HepG2 (cell line): ENCODE measurements around the gene RNU1-1. TPM values are rescaled to one million over a fixed set of nuclear protein-coding genes. Genes with fewer than 3 reads are reported as not detected.

Experiments used
- MYC ChIP-seq: sonication (generic); formaldehyde crosslinking; IDR thresholded peaks from 2 replicates; pipeline ENCODE4 v1.9.0; 2021; ENCODE audit warnings: missing genetic modification reagents, borderline replicate concordance
- NR3C1 ChIP-seq: sonication (generic); formaldehyde crosslinking; IDR thresholded peaks from 2 replicates; pipeline ENCODE4 v1.4.0; 2020; ENCODE audit warnings: missing genetic modification reagents
- PHF21A ChIP-seq: sonication (generic); formaldehyde crosslinking; IDR thresholded peaks from 2 replicates; pipeline ENCODE4 v1.5.0; 2020; ENCODE audit warnings: mild to moderate bottlenecking, missing genetic modification reagents
- RCOR2 ChIP-seq: IDR thresholded peaks from 2 replicates; pipeline ENCODE4 v1.6.1; 2016; ENCODE audit warnings: missing biosample characterization, missing genetic modification reagents
- TARDBP ChIP-seq: sonication (generic); formaldehyde crosslinking; IDR thresholded peaks from 2 replicates; pipeline ENCODE4 v1.8.0; 2022; ENCODE audit warnings: mild to moderate bottlenecking, missing genetic modification reagents
- ZNF256 ChIP-seq: sonication (generic); formaldehyde crosslinking; conservative IDR thresholded peaks from 2 replicates; pipeline ENCODE4 v1.4.0; 2020; ENCODE audit warnings: missing genetic modification reagents
- ZNF34 ChIP-seq: sonication (generic); formaldehyde crosslinking; IDR thresholded peaks from 2 replicates; pipeline ENCODE4 v1.4.0; 2020; ENCODE audit warnings: mild to moderate bottlenecking, missing genetic modification reagents, borderline replicate concordance
- ZNF343 ChIP-seq: sonication (generic); formaldehyde crosslinking; IDR thresholded peaks from 2 replicates; pipeline ENCODE4 v1.4.0; 2020; ENCODE audit warnings: mild to moderate bottlenecking, missing genetic modification reagents
- ZNF431 ChIP-seq: sonication (generic); formaldehyde crosslinking; IDR thresholded peaks from 2 replicates; pipeline ENCODE4 v1.9.0; 2022; ENCODE audit warnings: missing genetic modification reagents, low read depth, mild to moderate bottlenecking, borderline replicate concordance
- ZNF451 ChIP-seq: sonication (generic); formaldehyde crosslinking; IDR thresholded peaks from 2 replicates; pipeline ENCODE4 v1.5.0; 2020; ENCODE audit warnings: mild to moderate bottlenecking, missing genetic modification reagents
- ZNF558 ChIP-seq: sonication (generic); formaldehyde crosslinking; IDR thresholded peaks from 2 replicates; pipeline ENCODE4 v1.9.0; 2022; ENCODE audit warnings: mild to moderate bottlenecking, missing genetic modification reagents, borderline replicate concordance
- ZNF614 ChIP-seq: IDR thresholded peaks from 2 replicates; pipeline ENCODE4 v1.6.1; 2018; ENCODE audit warnings: missing biosample characterization, missing genetic modification reagents, inconsistent platforms, borderline replicate concordance
- ZNF768 ChIP-seq: sonication (generic); formaldehyde crosslinking; IDR thresholded peaks from 2 replicates; pipeline ENCODE4 v1.4.0; 2020; ENCODE audit warnings: missing genetic modification reagents
- polyA plus RNA-seq, 8 experiments: library from polyadenylated mRNA; depleted of rRNA in 3 of 8; stranded (reverse) in 7 of 8; unstranded in 1 of 8; fragments of >200 nt; fragmentation: Illumina TruSeq in 4 of 8; extraction: Trizol in 4 of 8; gene quantifications; 2 replicates each; pipeline versions ENCODE4 v1.2.1 to v1.2.3, GENCODE V29; 2011 to 2016; ENCODE audit warnings: low read depth in 4 of 8, missing spikeins in 1 of 8, mixed read lengths in 1 of 8; ENCODE audit not compliant: insufficient read depth in 1 of 8
- total RNA-seq, 5 experiments: library from RNA; depleted of rRNA; stranded (reverse); fragments of >200 nt; fragmentation: Illumina TruSeq; extraction: Trizol; gene quantifications; 2 replicates each; pipeline ENCODE4 v1.2.3, GENCODE V29; 2016; ENCODE audit warnings: low read depth in 1 of 5
- TF ChIP-seq, protein P1 (sequence below), 2 experiments: fragments of 450-650 bp in 1 of 2; sonication (generic) in 1 of 2; formaldehyde crosslinking; IDR thresholded peaks; 2 replicates each; pipeline versions ENCODE4 v1.5.0 to v1.8.0; 2020 to 2022; ENCODE audit warnings: mild to moderate bottlenecking in 1 of 2, missing genetic modification reagents in 1 of 2
- TF ChIP-seq, protein P2 (sequence below): sonication (generic); formaldehyde crosslinking; IDR thresholded peaks from 2 replicates; pipeline ENCODE4 v1.4.0; 2020; ENCODE audit warnings: missing genetic modification reagents, borderline replicate concordance
- TF ChIP-seq, protein P3 (sequence below): sonication (generic); formaldehyde crosslinking; IDR thresholded peaks from 2 replicates; pipeline ENCODE4 v1.4.0; 2020; ENCODE audit warnings: missing genetic modification reagents
- TF ChIP-seq, protein P4 (sequence below): sonication (generic); formaldehyde crosslinking; IDR thresholded peaks from 2 replicates; pipeline ENCODE4 v1.4.0; 2020; ENCODE audit warnings: missing genetic modification reagents

RNU1-1 gene
- total and polyA plus RNA-seq, 2 of the 13 experiments (the other 11 are each of a cell fraction or from before 2014, with no cell fraction given), result under 0.01 to 11,018 TPM

DNA sequence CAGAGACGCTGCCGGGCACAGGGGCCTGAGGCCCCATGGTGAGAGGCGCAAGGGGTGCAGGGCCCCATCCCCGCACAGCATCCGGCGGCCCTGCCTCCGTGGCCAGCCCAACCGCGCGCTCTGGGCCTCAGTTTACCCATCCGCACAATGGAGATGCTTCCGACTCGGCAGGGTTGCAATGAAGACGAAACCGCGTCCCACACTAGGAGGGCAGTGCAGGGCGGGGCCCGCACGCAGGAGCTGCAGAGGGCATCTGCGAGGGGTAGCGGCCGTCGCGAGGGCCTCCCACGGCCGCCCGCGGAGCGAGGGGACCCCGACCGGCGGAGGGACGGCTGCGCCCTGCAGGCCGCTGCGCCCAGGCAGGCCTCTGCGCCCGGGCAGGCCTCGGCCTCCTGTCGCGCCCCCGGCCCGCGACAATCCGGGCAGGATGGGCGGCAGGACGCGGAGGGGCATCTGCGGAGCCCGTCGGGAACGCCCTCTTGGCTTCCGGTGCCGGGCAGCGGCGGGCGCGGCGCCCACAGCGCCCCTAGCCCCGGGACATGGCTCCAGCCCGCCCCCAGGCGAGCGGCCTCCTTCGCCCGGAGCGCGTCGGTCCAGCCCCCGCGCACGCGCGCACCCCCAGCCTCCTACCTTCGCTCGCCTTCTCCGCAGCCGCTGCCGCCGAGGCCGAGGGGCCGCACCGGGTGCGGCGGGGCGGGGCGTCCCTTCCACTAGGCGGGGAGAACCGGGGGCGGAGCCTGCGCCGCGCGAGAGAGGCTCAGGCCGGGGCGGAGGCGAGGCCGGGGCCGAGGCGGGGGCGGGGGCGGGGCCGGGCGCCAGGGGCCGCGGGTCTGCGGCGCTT is 15.3 kb downstream of the RNU1-1 start (continued):
- TF ChIP-seq, protein P1, sequence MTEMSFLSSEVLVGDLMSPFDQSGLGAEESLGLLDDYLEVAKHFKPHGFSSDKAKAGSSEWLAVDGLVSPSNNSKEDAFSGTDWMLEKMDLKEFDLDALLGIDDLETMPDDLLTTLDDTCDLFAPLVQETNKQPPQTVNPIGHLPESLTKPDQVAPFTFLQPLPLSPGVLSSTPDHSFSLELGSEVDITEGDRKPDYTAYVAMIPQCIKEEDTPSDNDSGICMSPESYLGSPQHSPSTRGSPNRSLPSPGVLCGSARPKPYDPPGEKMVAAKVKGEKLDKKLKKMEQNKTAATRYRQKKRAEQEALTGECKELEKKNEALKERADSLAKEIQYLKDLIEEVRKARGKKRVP (CRISPR knock-in tag; IDR thresholded peaks at IDR 0.05), result 0 out of 4 replicates have a peak, but pooled peaks of 1 of the 2 experiments have one; percentile 45
- TF ChIP-seq TARDBP (CRISPR knock-in tag) (no peak), MYC (CRISPR knock-in tag) (0 out of 2 replicates have a peak, but pooled peaks have one; percentile 8), ZNF431 (CRISPR knock-in tag) (peak; percentile 93), ZNF768 (CRISPR knock-in tag) (0 out of 2 replicates have a peak, but pooled peaks have one; percentile 13), RCOR2 (no peak; the same call in 1 of the 2 replicates), ZNF256 (no peak), ZNF558 (CRISPR knock-in tag) (peak; percentile 88; the same call in 1 of the 2 replicates), NR3C1 (CRISPR knock-in tag) (no peak), ZNF451 (CRISPR knock-in tag) (peak; percentile 65; the same call in 1 of the 2 replicates), PHF21A (peak; percentile 45; the same call in 1 of the 2 replicates), ZNF614 (CRISPR knock-in tag) (peak; percentile 4; the same call in 1 of the 2 replicates), ZNF34 (CRISPR knock-in tag) (peak; percentile 64; the same call in 1 of the 2 replicates), ZNF343 (no peak)
- TF ChIP-seq, protein P2, sequence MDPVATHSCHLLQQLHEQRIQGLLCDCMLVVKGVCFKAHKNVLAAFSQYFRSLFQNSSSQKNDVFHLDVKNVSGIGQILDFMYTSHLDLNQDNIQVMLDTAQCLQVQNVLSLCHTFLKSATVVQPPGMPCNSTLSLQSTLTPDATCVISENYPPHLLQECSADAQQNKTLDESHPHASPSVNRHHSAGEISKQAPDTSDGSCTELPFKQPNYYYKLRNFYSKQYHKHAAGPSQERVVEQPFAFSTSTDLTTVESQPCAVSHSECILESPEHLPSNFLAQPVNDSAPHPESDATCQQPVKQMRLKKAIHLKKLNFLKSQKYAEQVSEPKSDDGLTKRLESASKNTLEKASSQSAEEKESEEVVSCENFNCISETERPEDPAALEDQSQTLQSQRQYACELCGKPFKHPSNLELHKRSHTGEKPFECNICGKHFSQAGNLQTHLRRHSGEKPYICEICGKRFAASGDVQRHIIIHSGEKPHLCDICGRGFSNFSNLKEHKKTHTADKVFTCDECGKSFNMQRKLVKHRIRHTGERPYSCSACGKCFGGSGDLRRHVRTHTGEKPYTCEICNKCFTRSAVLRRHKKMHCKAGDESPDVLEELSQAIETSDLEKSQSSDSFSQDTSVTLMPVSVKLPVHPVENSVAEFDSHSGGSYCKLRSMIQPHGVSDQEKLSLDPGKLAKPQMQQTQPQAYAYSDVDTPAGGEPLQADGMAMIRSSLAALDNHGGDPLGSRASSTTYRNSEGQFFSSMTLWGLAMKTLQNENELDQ (CRISPR knock-in tag), result no peak
- TF ChIP-seq, protein P3, sequence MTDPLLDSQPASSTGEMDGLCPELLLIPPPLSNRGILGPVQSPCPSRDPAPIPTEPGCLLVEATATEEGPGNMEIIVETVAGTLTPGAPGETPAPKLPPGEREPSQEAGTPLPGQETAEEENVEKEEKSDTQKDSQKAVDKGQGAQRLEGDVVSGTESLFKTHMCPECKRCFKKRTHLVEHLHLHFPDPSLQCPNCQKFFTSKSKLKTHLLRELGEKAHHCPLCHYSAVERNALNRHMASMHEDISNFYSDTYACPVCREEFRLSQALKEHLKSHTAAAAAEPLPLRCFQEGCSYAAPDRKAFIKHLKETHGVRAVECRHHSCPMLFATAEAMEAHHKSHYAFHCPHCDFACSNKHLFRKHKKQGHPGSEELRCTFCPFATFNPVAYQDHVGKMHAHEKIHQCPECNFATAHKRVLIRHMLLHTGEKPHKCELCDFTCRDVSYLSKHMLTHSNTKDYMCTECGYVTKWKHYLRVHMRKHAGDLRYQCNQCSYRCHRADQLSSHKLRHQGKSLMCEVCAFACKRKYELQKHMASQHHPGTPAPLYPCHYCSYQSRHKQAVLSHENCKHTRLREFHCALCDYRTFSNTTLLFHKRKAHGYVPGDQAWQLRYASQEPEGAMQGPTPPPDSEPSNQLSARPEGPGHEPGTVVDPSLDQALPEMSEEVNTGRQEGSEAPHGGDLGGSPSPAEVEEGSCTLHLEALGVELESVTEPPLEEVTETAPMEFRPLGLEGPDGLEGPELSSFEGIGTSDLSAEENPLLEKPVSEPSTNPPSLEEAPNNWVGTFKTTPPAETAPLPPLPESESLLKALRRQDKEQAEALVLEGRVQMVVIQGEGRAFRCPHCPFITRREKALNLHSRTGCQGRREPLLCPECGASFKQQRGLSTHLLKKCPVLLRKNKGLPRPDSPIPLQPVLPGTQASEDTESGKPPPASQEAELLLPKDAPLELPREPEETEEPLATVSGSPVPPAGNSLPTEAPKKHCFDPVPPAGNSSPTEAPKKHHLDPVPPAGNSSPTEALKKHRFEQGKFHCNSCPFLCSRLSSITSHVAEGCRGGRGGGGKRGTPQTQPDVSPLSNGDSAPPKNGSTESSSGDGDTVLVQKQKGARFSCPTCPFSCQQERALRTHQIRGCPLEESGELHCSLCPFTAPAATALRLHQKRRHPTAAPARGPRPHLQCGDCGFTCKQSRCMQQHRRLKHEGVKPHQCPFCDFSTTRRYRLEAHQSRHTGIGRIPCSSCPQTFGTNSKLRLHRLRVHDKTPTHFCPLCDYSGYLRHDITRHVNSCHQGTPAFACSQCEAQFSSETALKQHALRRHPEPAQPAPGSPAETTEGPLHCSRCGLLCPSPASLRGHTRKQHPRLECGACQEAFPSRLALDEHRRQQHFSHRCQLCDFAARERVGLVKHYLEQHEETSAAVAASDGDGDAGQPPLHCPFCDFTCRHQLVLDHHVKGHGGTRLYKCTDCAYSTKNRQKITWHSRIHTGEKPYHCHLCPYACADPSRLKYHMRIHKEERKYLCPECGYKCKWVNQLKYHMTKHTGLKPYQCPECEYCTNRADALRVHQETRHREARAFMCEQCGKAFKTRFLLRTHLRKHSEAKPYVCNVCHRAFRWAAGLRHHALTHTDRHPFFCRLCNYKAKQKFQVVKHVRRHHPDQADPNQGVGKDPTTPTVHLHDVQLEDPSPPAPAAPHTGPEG (CRISPR knock-in tag), result peak; percentile 31; the same call in 1 of the 2 replicates
- TF ChIP-seq, protein P4, sequence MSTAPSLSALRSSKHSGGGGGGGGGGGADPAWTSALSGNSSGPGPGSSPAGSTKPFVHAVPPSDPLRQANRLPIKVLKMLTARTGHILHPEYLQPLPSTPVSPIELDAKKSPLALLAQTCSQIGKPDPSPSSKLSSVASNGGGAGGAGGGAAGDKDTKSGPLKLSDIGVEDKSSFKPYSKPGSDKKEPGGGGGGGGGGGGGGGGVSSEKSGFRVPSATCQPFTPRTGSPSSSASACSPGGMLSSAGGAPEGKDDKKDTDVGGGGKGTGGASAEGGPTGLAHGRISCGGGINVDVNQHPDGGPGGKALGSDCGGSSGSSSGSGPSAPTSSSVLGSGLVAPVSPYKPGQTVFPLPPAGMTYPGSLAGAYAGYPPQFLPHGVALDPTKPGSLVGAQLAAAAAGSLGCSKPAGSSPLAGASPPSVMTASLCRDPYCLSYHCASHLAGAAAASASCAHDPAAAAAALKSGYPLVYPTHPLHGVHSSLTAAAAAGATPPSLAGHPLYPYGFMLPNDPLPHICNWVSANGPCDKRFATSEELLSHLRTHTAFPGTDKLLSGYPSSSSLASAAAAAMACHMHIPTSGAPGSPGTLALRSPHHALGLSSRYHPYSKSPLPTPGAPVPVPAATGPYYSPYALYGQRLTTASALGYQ (CRISPR knock-in tag), result no peak
